HG02943 (cell line): Measurements from ENCODE around the gene SLIT1.
"Not testable (repeated sequence)": the region's sequence is repeated elsewhere in the genome, so short reads cannot be mapped to it uniquely, and the experiment has no call there.

Experiments used
- ATAC-seq: cut with Tn5 transposase; IDR thresholded peaks from one replicate; pipeline ENCODE4 v1.9.1; 2021; ENCODE audit warnings: mild to moderate bottlenecking, low read depth, moderate library complexity; ENCODE audit not compliant: unreplicated experiment

SLIT1 gene

GRCh38 chr10:97050956-97051496 is 134.7 kb downstream of the SLIT1 start:
- no peak for ATAC-seq

- no peak for ATAC-seq
Measured at GRCh38 chr10:97050205-97050745, 135.5 kb downstream of the SLIT1 start.

- no peak for ATAC-seq
Measured at GRCh38 chr10:97049670-97050069, 136.1 kb downstream of the SLIT1 start.

GRCh38 chr10:97048649-97049427 is 136.9 kb downstream of the SLIT1 start:
- ATAC-seq: no peak

GRCh38 chr10:97047788-97048187 is 138.0 kb downstream of the SLIT1 start:
- ATAC-seq: no peak

GRCh38 chr10:97047083-97047736 is 138.5 kb downstream of the SLIT1 start:
- no peak for ATAC-seq

GRCh38 chr10:97046456-97047082 is 139.2 kb downstream of the SLIT1 start:
- ATAC-seq: no peak

- no peak for ATAC-seq
Measured at GRCh38 chr10:97043563-97043855, 142.2 kb downstream of the SLIT1 start.

- no peak for ATAC-seq
Measured at GRCh38 chr10:97042716-97043562, 142.8 kb downstream of the SLIT1 start.

GRCh38 chr10:97042081-97042480 is 143.7 kb downstream of the SLIT1 start:
- no peak for ATAC-seq

GRCh38 chr10:97040706-97041105 is 145.1 kb downstream of the SLIT1 start:
- ATAC-seq: no peak

- ATAC-seq: no peak
Measured at GRCh38 chr10:97040248-97040584, 145.5 kb downstream of the SLIT1 start.

GRCh38 chr10:97039538-97040247 is 146.1 kb downstream of the SLIT1 start:
- no peak for ATAC-seq

- ATAC-seq: no peak
Measured at GRCh38 chr10:97038688-97039087, 147.1 kb downstream of the SLIT1 start.

- ATAC-seq: peak; percentile 61
Measured at GRCh38 chr10:97037365-97038361, 148.1 kb downstream of the SLIT1 start.

GRCh38 chr10:97034958-97035769 is 150.6 kb downstream of the SLIT1 start:
- no peak for ATAC-seq

GRCh38 chr10:97034301-97034700 is 151.5 kb downstream of the SLIT1 start:
- no peak for ATAC-seq

GRCh38 chr10:97033841-97034240 is 151.9 kb downstream of the SLIT1 start:
- not testable (repeated sequence) for ATAC-seq
